Liver (tissue), 9 donors: ENCODE data around the gene PGAP1. TPM values are rescaled to one million over a fixed set of nuclear protein-coding genes. Genes with fewer than 3 reads are reported as not detected.
A peak's percentile ranks its signal among the peaks of the same experiment; 100 is the strongest.

Source experiments
- DNase-seq: peaks from one replicate; pipeline ENCODE4 v3.0.0-alpha.2; 2017; ENCODE audit warnings: low spot score
- H3K27ac ChIP-seq, 2 donors: one replicate each; pipeline ENCODE4 v1.7.0; 2013; ENCODE audit warnings: inconsistent platforms in 2 of 2, low read length in 2 of 2, control low read depth in 1 of 2, low read depth in 1 of 2, mild to moderate bottlenecking in 1 of 2
- H3K27me3 ChIP-seq, 4 donors: one replicate each; pipeline versions ENCODE4 v1.6.1 to v1.7.0; 2013; ENCODE audit warnings: low read length in 3 of 4, inconsistent platforms in 1 of 4, mild to moderate bottlenecking in 1 of 4, moderate library complexity in 1 of 4; ENCODE audit not compliant: control insufficient read depth in 4 of 4, insufficient read depth in 4 of 4
- H3K36me3 ChIP-seq, 4 donors: one replicate each; pipeline versions ENCODE4 v1.6.1 to v1.7.0; 2013; ENCODE audit warnings: low read length in 3 of 4, mild to moderate bottlenecking in 3 of 4, low read depth in 1 of 4, moderate library complexity in 1 of 4; ENCODE audit not compliant: control insufficient read depth in 4 of 4, insufficient read depth in 3 of 4
- H3K4me1 ChIP-seq, 4 donors: one replicate each; pipeline versions ENCODE4 v1.6.1 to v1.7.0; 2013; ENCODE audit warnings: low read length in 3 of 4, mild to moderate bottlenecking in 3 of 4, moderate library complexity in 1 of 4; ENCODE audit not compliant: control insufficient read depth in 4 of 4, insufficient read depth in 4 of 4
- H3K4me3 ChIP-seq, 3 donors: one replicate each; pipeline versions ENCODE4 v1.6.1 to v1.7.0; 2013; ENCODE audit warnings: low read length in 3 of 3, control low read depth in 1 of 3, low read depth in 1 of 3, mild to moderate bottlenecking in 1 of 3
- H3K9ac ChIP-seq, 2 donors: one replicate each; pipeline ENCODE4 v1.7.0; 2013; ENCODE audit warnings: low read length in 2 of 2, mild to moderate bottlenecking in 2 of 2, moderate library complexity in 2 of 2, control low read depth in 1 of 2, low read depth in 1 of 2
- H3K9me3 ChIP-seq, 4 donors: one replicate each; pipeline versions ENCODE4 v1.6.1 to v1.7.0; 2013; ENCODE audit warnings: low read length in 3 of 4; ENCODE audit not compliant: control insufficient read depth in 4 of 4
- EGR1 ChIP-seq, 2 donors: IDR thresholded peaks; 2 replicates each; pipeline ENCODE4 v1.6.1; 2016 to 2018; ENCODE audit warnings: antibody characterized with exemption in 2 of 2, low read depth in 2 of 2
- FOXA1 ChIP-seq: IDR thresholded peaks from 2 replicates; pipeline ENCODE4 v1.6.1; 2016; ENCODE audit warnings: antibody characterized with exemption
- FOXA2 ChIP-seq: IDR thresholded peaks from 2 replicates; pipeline ENCODE4 v1.6.1; 2016; ENCODE audit warnings: antibody characterized with exemption
- GABPA ChIP-seq, 2 donors: IDR thresholded peaks in 1 of 2; conservative IDR thresholded peaks in 1 of 2; 2 replicates each; pipeline ENCODE4 v1.6.1; 2016; ENCODE audit warnings: antibody characterized with exemption in 2 of 2, mild to moderate bottlenecking in 1 of 2, moderate library complexity in 1 of 2
- HNF4A ChIP-seq, 2 donors: conservative IDR thresholded peaks; 2 replicates each; pipeline ENCODE4 v1.6.1; 2016; ENCODE audit warnings: antibody characterized with exemption in 2 of 2, mild to moderate bottlenecking in 2 of 2
- HNF4G ChIP-seq: IDR thresholded peaks from 2 replicates; pipeline ENCODE4 v1.6.1; 2016; ENCODE audit warnings: antibody characterized with exemption
- JUND ChIP-seq, 2 donors: IDR thresholded peaks; 2 replicates each; pipeline ENCODE4 v1.6.1; 2016; ENCODE audit warnings: antibody characterized with exemption in 2 of 2
- NR2F2 ChIP-seq: IDR thresholded peaks from 2 replicates; pipeline ENCODE4 v1.6.1; 2016; ENCODE audit warnings: antibody characterized with exemption
- RAD21 ChIP-seq, 2 donors: IDR thresholded peaks; 2 replicates each; pipeline ENCODE4 v1.6.1; 2016; ENCODE audit warnings: antibody characterized with exemption in 2 of 2, mild to moderate bottlenecking in 2 of 2
- RXRA ChIP-seq, 2 donors: IDR thresholded peaks; 2 replicates each; pipeline ENCODE4 v1.6.1; 2017 to 2018; ENCODE audit warnings: antibody characterized with exemption in 2 of 2, mild to moderate bottlenecking in 1 of 2
- SP1 ChIP-seq: IDR thresholded peaks from 2 replicates; pipeline ENCODE4 v1.6.1; 2018; ENCODE audit warnings: antibody characterized with exemption, mild to moderate bottlenecking
- TAF1 ChIP-seq: conservative IDR thresholded peaks from 2 replicates; pipeline ENCODE4 v1.6.1; 2016; ENCODE audit warnings: antibody characterized with exemption, mild to moderate bottlenecking
- YY1 ChIP-seq: IDR thresholded peaks from 2 replicates; pipeline ENCODE4 v1.6.1; 2016; ENCODE audit warnings: antibody characterized with exemption, mild to moderate bottlenecking
- WGBS: extraction: QIAGEN DNeasy Blood & Tissue Kit; methylation state at CpG from one replicate; pipeline ENCODE4 v1.1.7; 2013; 5-methylcytosine and 5-hydroxymethylcytosine counted together
- polyA plus RNA-seq, 2 donors: library from polyadenylated mRNA; stranded (reverse) in 1 of 2; unstranded in 1 of 2; fragments of 200-250 nt in 1 of 2; fragments of >200 nt in 1 of 2; fragmentation: Nextera tagmentation in 1 of 2; extraction: Ambion mirVana in 1 of 2; gene quantifications; one replicate each; pipeline versions ENCODE4 v1.2.1 to v1.2.3, GENCODE V29; 2013 to 2015
- total RNA-seq, 2 donors: library from RNA; depleted of rRNA; stranded (reverse); fragments of >200 nt; gene quantifications; one replicate each; pipeline ENCODE4 v1.2.3, GENCODE V29; 2014
- TF ChIP-seq, protein P1 (sequence below): IDR thresholded peaks from 2 replicates; pipeline ENCODE4 v1.6.1; 2016; ENCODE audit warnings: antibody characterized with exemption, mild to moderate bottlenecking
- TF ChIP-seq, protein P2 (sequence below): IDR thresholded peaks from 2 replicates; pipeline ENCODE4 v1.6.1; 2016; ENCODE audit warnings: antibody characterized with exemption
- TF ChIP-seq, protein P3 (sequence below): IDR thresholded peaks from 2 replicates; pipeline ENCODE4 v1.6.1; 2016; ENCODE audit warnings: antibody characterized with exemption
- TF ChIP-seq, protein P4 (sequence below): IDR thresholded peaks from 2 replicates; pipeline ENCODE4 v1.6.1; 2016; ENCODE audit warnings: antibody characterized with exemption
- TF ChIP-seq, protein P5 (sequence below): fragments of 150-350 bp; IDR thresholded peaks from 2 replicates; pipeline ENCODE4 v1.5.1; 2017; ENCODE audit warnings: improper control_type of control experiment, low read depth, low read length; ENCODE audit not compliant: missing input control
- donor health status: healthy.
- donor health status: healthy.
- donor health status: healthy.
- donor health status: healthy.
- donor health status: healthy.

The PGAP1 gene
- total and polyA plus RNA-seq, 4 donors, result 0.54 to 5.8 (median 2.3) TPM

DNA sequence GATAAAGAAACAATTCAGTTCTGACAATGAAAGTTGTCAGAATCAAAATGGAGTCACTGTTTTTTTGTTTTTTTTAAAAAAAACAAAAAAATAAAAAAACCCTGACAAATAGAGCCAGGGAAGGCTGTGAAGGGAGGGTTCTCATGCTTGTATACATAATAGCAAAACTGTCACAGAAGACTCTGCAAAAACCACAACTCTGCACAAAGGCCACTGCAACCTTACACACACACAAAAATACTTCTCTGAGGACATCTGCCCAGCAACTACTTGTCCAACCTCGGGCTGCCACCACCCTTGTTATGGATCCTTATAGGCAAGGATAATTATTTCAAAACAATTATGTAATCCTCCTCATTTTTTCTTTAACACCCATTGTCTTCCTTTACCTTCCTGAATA is 75.4 kb downstream of the PGAP1 start:
- 83% methylated on average over 1 of the region's 1 CpG for WGBS
- TF ChIP-seq FOXA1 (no peak), EGR1 (IDR thresholded peaks at IDR 0.05; ENCODE audit: low read depth in 2 of 2) (no peak), GABPA (IDR thresholded peaks at IDR 0.05 in 1 of 2, conservative IDR thresholded peaks at IDR 0.05 in 1 of 2) (no peak), SP1 (no peak), HNF4A (conservative IDR thresholded peaks at IDR 0.05) (no peak), YY1 (no peak), NR2F2 (no peak), TAF1 (no peak), HNF4G (no peak), RAD21 (IDR thresholded peaks at IDR 0.05) (no peak)
- TF ChIP-seq, protein P1, sequence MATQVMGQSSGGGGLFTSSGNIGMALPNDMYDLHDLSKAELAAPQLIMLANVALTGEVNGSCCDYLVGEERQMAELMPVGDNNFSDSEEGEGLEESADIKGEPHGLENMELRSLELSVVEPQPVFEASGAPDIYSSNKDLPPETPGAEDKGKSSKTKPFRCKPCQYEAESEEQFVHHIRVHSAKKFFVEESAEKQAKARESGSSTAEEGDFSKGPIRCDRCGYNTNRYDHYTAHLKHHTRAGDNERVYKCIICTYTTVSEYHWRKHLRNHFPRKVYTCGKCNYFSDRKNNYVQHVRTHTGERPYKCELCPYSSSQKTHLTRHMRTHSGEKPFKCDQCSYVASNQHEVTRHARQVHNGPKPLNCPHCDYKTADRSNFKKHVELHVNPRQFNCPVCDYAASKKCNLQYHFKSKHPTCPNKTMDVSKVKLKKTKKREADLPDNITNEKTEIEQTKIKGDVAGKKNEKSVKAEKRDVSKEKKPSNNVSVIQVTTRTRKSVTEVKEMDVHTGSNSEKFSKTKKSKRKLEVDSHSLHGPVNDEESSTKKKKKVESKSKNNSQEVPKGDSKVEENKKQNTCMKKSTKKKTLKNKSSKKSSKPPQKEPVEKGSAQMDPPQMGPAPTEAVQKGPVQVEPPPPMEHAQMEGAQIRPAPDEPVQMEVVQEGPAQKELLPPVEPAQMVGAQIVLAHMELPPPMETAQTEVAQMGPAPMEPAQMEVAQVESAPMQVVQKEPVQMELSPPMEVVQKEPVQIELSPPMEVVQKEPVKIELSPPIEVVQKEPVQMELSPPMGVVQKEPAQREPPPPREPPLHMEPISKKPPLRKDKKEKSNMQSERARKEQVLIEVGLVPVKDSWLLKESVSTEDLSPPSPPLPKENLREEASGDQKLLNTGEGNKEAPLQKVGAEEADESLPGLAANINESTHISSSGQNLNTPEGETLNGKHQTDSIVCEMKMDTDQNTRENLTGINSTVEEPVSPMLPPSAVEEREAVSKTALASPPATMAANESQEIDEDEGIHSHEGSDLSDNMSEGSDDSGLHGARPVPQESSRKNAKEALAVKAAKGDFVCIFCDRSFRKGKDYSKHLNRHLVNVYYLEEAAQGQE, result no peak
- TF ChIP-seq, protein P2, sequence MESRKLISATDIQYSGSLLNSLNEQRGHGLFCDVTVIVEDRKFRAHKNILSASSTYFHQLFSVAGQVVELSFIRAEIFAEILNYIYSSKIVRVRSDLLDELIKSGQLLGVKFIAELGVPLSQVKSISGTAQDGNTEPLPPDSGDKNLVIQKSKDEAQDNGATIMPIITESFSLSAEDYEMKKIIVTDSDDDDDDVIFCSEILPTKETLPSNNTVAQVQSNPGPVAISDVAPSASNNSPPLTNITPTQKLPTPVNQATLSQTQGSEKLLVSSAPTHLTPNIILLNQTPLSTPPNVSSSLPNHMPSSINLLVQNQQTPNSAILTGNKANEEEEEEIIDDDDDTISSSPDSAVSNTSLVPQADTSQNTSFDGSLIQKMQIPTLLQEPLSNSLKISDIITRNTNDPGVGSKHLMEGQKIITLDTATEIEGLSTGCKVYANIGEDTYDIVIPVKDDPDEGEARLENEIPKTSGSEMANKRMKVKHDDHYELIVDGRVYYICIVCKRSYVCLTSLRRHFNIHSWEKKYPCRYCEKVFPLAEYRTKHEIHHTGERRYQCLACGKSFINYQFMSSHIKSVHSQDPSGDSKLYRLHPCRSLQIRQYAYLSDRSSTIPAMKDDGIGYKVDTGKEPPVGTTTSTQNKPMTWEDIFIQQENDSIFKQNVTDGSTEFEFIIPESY, result no peak
- TF ChIP-seq, protein P3, sequence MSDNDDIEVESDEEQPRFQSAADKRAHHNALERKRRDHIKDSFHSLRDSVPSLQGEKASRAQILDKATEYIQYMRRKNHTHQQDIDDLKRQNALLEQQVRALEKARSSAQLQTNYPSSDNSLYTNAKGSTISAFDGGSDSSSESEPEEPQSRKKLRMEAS, result no peak
- Histone ChIP-seq H3K4me1 (no peaks in the 10 kb centered on the region), H3K9ac (no peak overlapping the region), H3K27me3 (no peaks in the 10 kb centered on the region), H3K4me3 (no peak overlapping the region), H3K36me3 (no peaks in the 10 kb centered on the region), H3K9me3 (no peaks in the 10 kb centered on the region), H3K27ac (no peak overlapping the region)
- no peak for DNase-seq

DNA sequence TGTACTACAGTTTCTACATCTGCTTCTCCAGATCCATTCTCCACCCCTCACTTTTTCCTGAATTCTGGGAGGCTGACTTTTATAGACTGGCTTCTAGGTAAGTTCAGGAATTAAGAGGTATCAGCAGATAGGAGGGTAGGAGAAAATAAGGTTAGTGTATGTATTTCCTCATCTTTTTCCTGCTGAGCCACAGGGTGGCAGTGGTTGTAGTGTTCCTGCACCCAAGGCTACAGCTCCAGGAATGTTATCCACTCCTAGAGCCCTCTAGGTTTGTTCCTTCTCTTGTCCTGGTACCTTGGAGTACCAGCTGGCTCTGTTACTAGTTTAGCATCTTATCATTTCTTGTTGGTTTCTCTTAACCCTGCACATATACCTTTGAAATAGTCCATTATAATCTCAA is 76.6 kb downstream of the PGAP1 start:
- H3K4me3 ChIP-seq, result no peak overlapping the region
- no peaks in the 10 kb centered on the region for H3K36me3 ChIP-seq
- H3K27me3 ChIP-seq, result no peaks in the 10 kb centered on the region
- no peaks in the 10 kb centered on the region for H3K9me3 ChIP-seq
- no peak overlapping the region for H3K9ac ChIP-seq
- TF ChIP-seq RAD21 (IDR thresholded peaks at IDR 0.05), result peak; percentile 69 to 72
- TF ChIP-seq HNF4G, result no peak
- H3K4me1 ChIP-seq, result no peaks in the 10 kb centered on the region
- H3K27ac ChIP-seq, result no peak overlapping the region
- DNase-seq, result no peak

DNA sequence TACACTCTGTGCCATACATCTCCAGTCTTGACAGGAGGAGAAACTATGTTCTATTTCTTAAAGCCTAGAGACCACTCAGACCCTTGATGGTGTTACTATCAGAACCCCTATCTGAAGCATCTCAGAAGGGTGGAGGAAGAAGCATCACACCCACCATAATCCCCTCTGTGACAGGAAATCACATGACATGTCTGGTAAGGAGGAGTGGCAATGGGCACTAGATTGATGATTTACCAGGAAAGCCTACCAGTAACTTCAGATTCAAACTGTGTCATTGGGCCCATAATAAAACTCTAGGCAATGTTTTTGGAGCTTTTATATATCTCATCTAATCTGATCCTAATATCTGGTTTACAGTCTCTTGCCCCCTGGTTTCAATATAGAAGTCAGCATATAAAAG is 80.2 kb downstream of the PGAP1 start:
- no peak overlapping the region for H3K4me3 ChIP-seq
- TF ChIP-seq, protein P4, sequence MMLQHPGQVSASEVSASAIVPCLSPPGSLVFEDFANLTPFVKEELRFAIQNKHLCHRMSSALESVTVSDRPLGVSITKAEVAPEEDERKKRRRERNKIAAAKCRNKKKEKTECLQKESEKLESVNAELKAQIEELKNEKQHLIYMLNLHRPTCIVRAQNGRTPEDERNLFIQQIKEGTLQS, result no peak
- TF ChIP-seq, protein P3, result no peak
- TF ChIP-seq JUND (IDR thresholded peaks at IDR 0.05), result no peak
- TF ChIP-seq, protein P5, sequence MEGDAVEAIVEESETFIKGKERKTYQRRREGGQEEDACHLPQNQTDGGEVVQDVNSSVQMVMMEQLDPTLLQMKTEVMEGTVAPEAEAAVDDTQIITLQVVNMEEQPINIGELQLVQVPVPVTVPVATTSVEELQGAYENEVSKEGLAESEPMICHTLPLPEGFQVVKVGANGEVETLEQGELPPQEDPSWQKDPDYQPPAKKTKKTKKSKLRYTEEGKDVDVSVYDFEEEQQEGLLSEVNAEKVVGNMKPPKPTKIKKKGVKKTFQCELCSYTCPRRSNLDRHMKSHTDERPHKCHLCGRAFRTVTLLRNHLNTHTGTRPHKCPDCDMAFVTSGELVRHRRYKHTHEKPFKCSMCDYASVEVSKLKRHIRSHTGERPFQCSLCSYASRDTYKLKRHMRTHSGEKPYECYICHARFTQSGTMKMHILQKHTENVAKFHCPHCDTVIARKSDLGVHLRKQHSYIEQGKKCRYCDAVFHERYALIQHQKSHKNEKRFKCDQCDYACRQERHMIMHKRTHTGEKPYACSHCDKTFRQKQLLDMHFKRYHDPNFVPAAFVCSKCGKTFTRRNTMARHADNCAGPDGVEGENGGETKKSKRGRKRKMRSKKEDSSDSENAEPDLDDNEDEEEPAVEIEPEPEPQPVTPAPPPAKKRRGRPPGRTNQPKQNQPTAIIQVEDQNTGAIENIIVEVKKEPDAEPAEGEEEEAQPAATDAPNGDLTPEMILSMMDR, result no peak
- no peak for TF ChIP-seq HNF4A (conservative IDR thresholded peaks at IDR 0.05)
- TF ChIP-seq, protein P2, result no peak
- TF ChIP-seq EGR1 (IDR thresholded peaks at IDR 0.05; ENCODE audit: low read depth in 2 of 2), result no peak
- TF ChIP-seq SP1, result no peak
- TF ChIP-seq HNF4G, result no peak
- no peak for TF ChIP-seq RXRA (IDR thresholded peaks at IDR 0.05)
- TF ChIP-seq FOXA2, result no peak
- no peak for TF ChIP-seq NR2F2
- no peak for TF ChIP-seq TAF1
- TF ChIP-seq RAD21 (IDR thresholded peaks at IDR 0.05), result no peak

More for the DNA sequence above, 80.2 kb downstream of the PGAP1 start:
- H3K9me3 ChIP-seq, result no peaks in the 10 kb centered on the region
- no peaks in the 10 kb centered on the region for H3K27me3 ChIP-seq
- H3K9ac ChIP-seq, result no peak overlapping the region
- DNase-seq, result no peak
- no peaks in the 10 kb centered on the region for H3K4me1 ChIP-seq
- H3K27ac ChIP-seq, result no peak overlapping the region
- H3K36me3 ChIP-seq, result no peaks in the 10 kb centered on the region
